Type B pancreatic cell (in vitro differentiated cells): ENCODE measurements around the gene CRY1. TPM values are rescaled to one million over a fixed set of nuclear protein-coding genes. Genes with fewer than 3 reads are reported as not detected.
"Not testable (repeated sequence)": the region's sequence is repeated elsewhere in the genome, so short reads cannot be mapped to it uniquely, and the experiment has no call there.

ENCODE experiments used
- DNase-seq: peaks from one replicate; pipeline ENCODE4 v3.0.0; 2021; ENCODE audit warnings: mixed read lengths; ENCODE audit not compliant: unreplicated experiment; ENCODE audit errors: extremely low spot score
- H3K27ac Mint-ChIP-seq: 2 replicates; pipeline ENCODE4 v1.8.0; 2021; ENCODE audit warnings: mild to moderate bottlenecking, mixed read lengths
- H3K27me3 Mint-ChIP-seq: 2 replicates; pipeline ENCODE4 v1.8.0; 2021; ENCODE audit warnings: mixed read lengths
- H3K36me3 Mint-ChIP-seq: 2 replicates; pipeline ENCODE4 v1.8.0; 2021; ENCODE audit warnings: mixed read lengths
- H3K4me1 Mint-ChIP-seq: one replicate; pipeline ENCODE4 v1.8.0; 2021; ENCODE audit warnings: mixed read lengths; ENCODE audit not compliant: unreplicated experiment
- H3K4me3 Mint-ChIP-seq: 2 replicates; pipeline ENCODE4 v1.8.0; 2021; ENCODE audit warnings: mild to moderate bottlenecking, mixed read lengths
- H3K9me3 Mint-ChIP-seq: 2 replicates; pipeline ENCODE4 v1.8.0; 2021; ENCODE audit warnings: mixed read lengths
- total RNA-seq: library from RNA; stranded (reverse); gene quantifications from 2 replicates; pipeline ENCODE4 v1.2.1, GENCODE V29; 2021; ENCODE audit warnings: low replicate concordance
- TF ChIP-seq, protein P1 (sequence below): fragments of 200-600 bp; sonication (generic); conservative IDR thresholded peaks from 2 replicates; pipeline ENCODE4 v1.5.0; 2021; ENCODE audit warnings: antibody characterized with exemption, mild to moderate bottlenecking

CRY1 gene
- total RNA-seq, 1 donor from 2014 or later, result 23.9 TPM

DNA sequence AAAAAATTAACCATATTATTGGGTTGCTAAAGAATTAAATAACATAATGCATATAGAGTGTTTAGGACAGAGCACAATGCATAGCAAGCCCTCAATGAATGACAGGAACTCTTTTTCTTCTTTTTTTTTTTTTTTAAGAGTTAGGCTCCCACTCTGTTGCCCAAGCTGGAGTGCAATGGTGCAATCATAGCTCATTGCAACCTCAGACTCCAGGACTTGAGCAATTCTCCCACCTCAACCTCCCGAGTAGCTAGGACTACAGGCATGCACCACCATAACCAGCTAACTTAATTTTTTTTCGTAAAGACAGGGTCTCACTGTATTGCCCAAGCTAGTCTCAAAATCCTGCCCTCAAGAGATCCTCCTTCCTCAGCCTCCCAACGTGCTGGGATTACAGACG lies 85.9 kb downstream of the CRY1 start:
- H3K36me3 Mint-ChIP-seq, result peaks cover 4% of the 10 kb centered on the region
- TF ChIP-seq, protein P1, sequence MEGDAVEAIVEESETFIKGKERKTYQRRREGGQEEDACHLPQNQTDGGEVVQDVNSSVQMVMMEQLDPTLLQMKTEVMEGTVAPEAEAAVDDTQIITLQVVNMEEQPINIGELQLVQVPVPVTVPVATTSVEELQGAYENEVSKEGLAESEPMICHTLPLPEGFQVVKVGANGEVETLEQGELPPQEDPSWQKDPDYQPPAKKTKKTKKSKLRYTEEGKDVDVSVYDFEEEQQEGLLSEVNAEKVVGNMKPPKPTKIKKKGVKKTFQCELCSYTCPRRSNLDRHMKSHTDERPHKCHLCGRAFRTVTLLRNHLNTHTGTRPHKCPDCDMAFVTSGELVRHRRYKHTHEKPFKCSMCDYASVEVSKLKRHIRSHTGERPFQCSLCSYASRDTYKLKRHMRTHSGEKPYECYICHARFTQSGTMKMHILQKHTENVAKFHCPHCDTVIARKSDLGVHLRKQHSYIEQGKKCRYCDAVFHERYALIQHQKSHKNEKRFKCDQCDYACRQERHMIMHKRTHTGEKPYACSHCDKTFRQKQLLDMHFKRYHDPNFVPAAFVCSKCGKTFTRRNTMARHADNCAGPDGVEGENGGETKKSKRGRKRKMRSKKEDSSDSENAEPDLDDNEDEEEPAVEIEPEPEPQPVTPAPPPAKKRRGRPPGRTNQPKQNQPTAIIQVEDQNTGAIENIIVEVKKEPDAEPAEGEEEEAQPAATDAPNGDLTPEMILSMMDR, result no peak
- H3K27ac Mint-ChIP-seq, result no peak overlapping the region
- no peaks in the 10 kb centered on the region for H3K9me3 Mint-ChIP-seq
- H3K4me3 Mint-ChIP-seq, result no peak overlapping the region
- DNase-seq, result no peak
- H3K4me1 Mint-ChIP-seq, result no peaks in the 10 kb centered on the region
- H3K27me3 Mint-ChIP-seq, result no peaks in the 10 kb centered on the region

DNA sequence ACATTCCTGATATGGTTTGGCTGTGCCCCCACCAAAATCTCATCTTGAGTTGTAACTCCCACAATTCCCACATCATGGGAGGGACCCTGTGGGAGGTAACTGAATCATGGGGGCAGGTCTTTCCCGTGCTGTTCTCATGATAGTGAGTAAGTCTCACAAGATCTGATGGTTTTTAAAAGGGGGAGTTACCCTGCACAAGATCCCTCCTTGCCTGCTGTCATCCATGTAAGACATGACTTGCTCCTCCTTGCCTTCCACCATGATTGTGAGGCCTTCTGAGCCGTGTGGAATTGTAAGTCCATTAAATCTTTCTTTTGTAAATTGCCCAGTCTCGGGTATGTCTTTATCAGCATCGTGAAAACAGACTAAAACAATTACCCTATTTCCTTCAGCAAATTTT lies 90.7 kb downstream of the CRY1 start:
- not testable (repeated sequence) for H3K27ac Mint-ChIP-seq, H3K4me3 Mint-ChIP-seq, H3K4me1 Mint-ChIP-seq, H3K9me3 Mint-ChIP-seq, H3K36me3 Mint-ChIP-seq, H3K27me3 Mint-ChIP-seq, DNase-seq

- no peaks in the 10 kb centered on the region for H3K27me3 Mint-ChIP-seq
- DNase-seq, result no peak
- no peaks in the 10 kb centered on the region for H3K4me1 Mint-ChIP-seq
- peaks cover 12% of the 10 kb centered on the region for H3K36me3 Mint-ChIP-seq
- H3K4me3 Mint-ChIP-seq, result no peak overlapping the region
- TF ChIP-seq, protein P1, result no peak
- no peak overlapping the region for H3K27ac Mint-ChIP-seq
- H3K9me3 Mint-ChIP-seq, result no peaks in the 10 kb centered on the region
Measured at GRCh38 chr12:106999446-106999845, 93.9 kb downstream of the CRY1 start.

DNA sequence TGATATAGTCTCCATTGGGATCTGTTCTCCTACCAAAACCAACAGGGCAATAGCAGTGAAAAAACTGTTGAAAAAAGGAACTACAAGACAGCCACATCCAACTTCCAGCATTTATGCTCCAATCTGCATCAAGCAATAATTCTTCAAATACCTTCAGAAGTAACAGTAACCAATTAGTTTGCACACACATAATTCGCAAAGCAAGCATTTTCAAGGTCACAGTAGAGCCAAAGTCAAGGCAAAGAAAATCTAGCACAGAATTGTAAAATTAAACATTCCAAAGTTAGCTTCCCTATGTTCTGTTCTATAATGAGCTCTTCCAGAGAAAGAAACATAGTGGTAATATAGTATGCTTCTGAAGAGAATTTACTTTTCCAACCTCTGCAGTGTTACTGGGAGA lies 95.4 kb downstream of the CRY1 start:
- Mint-ChIP-seq H3K9me3 (no peaks in the 10 kb centered on the region), H3K4me1 (no peaks in the 10 kb centered on the region), H3K27me3 (no peaks in the 10 kb centered on the region), H3K36me3 (peaks cover 12% of the 10 kb centered on the region), H3K27ac (no peak overlapping the region), H3K4me3 (no peak overlapping the region)
- no peak for DNase-seq
- TF ChIP-seq, protein P1, result no peak

DNA sequence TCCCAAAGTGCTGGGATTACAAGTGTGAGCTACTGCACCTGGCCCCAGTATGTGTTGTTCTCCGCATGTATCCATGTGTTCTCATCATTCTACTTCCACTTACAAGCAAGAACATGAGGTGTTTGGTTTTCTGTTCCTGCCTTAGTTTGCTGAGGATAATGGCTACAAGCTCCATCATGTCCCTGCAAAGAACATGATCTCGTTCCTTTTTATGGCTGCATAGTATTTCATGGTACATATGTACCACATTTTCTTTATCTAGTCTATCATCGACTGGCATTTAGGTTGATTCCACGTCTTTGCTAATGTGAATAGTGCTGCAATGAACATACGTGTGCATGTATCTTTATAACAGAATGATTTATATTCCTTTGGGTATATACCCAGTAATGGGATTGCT lies 97.2 kb downstream of the CRY1 start:
- H3K9me3 Mint-ChIP-seq, DNase-seq, H3K27ac Mint-ChIP-seq, H3K4me1 Mint-ChIP-seq, H3K4me3 Mint-ChIP-seq, H3K27me3 Mint-ChIP-seq: not testable (repeated sequence)
- H3K36me3 Mint-ChIP-seq, result peaks cover 12% of the 10 kb centered on the region

DNA sequence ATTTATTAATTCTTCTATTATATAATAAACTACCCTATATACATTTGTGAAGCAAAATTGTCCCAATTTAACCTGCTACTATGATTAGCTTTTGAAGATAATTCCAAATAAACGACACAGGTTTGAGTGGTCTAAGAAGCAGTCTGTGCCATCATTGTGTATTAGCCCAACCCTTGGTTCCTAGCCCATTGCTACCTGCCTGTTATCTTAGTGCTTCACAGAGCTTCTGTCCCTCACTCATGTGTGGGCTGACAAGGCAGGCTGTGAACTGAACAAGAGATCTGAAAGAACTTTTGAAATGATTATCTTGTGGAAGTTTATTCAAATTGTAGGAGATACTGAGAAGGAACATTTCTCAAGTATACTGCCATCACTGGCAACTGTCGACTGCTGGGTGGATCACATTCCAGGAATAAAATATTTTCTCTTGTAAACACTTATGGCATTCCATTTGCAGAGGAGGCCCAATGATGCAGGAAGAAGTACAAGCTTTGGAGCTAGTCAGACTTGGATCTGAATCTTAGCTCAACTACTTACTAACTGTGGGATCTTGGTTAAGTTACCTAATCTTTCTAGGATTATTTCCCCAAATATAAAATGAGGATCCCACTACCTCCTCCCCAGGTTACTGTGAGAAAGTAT lies 98.6 kb downstream of the CRY1 start:
- TF ChIP-seq, protein P1, result no peak
- DNase-seq, result no peak
- Mint-ChIP-seq H3K27me3 (no peaks in the 10 kb centered on the region), H3K9me3 (no peaks in the 10 kb centered on the region), H3K27ac (no peak overlapping the region), H3K4me3 (no peak overlapping the region), H3K36me3 (peaks cover 12% of the 10 kb centered on the region), H3K4me1 (no peaks in the 10 kb centered on the region)

GRCh38 chr12:106987846-106988245 lies 105.5 kb downstream of the CRY1 start:
- Mint-ChIP-seq H3K27me3 (no peaks in the 10 kb centered on the region), H3K9me3 (no peaks in the 10 kb centered on the region), H3K36me3 (peaks cover 22% of the 10 kb centered on the region), H3K4me3 (peak overlapping the region; percentile 96), H3K4me1 (peaks cover 21% of the 10 kb centered on the region), H3K27ac (peak overlapping the region; percentile 90)
- DNase-seq, result no peak
- TF ChIP-seq, protein P1, result no peak
